ENCODE measurements around the gene ANGPT4.

The ANGPT4 gene

GRCh38 chr20:826695-827323 is 89.3 kb downstream of the ANGPT4 start:
- no peak for DNase-seq (ENCODE audit: low read depth in 2 of 2)

GRCh38 chr20:825710-826421 is 90.3 kb downstream of the ANGPT4 start:
- no peak for DNase-seq (ENCODE audit: low read depth in 2 of 2)

- DNase-seq (ENCODE audit: low read depth in 2 of 2) = no peak
These were observed 91.2 kb downstream of the ANGPT4 start for GRCh38 chr20:824916-825315.

GRCh38 chr20:824490-824889 is 91.6 kb downstream of the ANGPT4 start:
- DNase-seq (ENCODE audit: low read depth in 2 of 2) = no peak

- DNase-seq (ENCODE audit: low read depth in 2 of 2) = no peak
These were observed 92.6 kb downstream of the ANGPT4 start for GRCh38 chr20:823574-823902.

GRCh38 chr20:822651-823573 is 93.2 kb downstream of the ANGPT4 start:
- DNase-seq (ENCODE audit: low read depth in 2 of 2) = no peak

- DNase-seq (ENCODE audit: low read depth in 2 of 2) = no peak
These were observed 94.4 kb downstream of the ANGPT4 start for GRCh38 chr20:821731-822065.

- DNase-seq (ENCODE audit: low read depth in 2 of 2) = no peak
These were observed 94.9 kb downstream of the ANGPT4 start for GRCh38 chr20:821046-821730.

GRCh38 chr20:820323-820953 is 95.7 kb downstream of the ANGPT4 start:
- no peak for DNase-seq (ENCODE audit: low read depth in 2 of 2)

Data from fibroblast of skin of left quadriceps (primary cell).